Hepatic stellate cell (primary cell): ENCODE data around the gene EFCAB5.
"Not testable (repeated sequence)": the region's sequence is repeated elsewhere in the genome, so short reads cannot be mapped to it uniquely, and the experiment has no call there.

ENCODE experiments used
- DNase-seq: peaks from one replicate; pipeline ENCODE4 v3.0.0; 2011; ENCODE audit warnings: low spot score

The EFCAB5 gene

GRCh38 chr17:29941334-29941733 lies at the start of gene EFCAB5:
Gene EFCAB5, plus strand, starts transcription at chr17:29941634. Its CDS starts 163 bp downstream, at chr17:29941797.
- DNase-seq: no peak

GRCh38 chr17:29892201-29892600 lies 49.2 kb upstream of the EFCAB5 start:
- DNase-seq: no peak

GRCh38 chr17:29897136-29897535 lies 44.3 kb upstream of the EFCAB5 start:
- not testable (repeated sequence) for DNase-seq

- DNase-seq: no peak
These were observed 38.0 kb upstream of the EFCAB5 start for GRCh38 chr17:29903471-29903870.

- no peak for DNase-seq
These were observed 36.2 kb upstream of the EFCAB5 start for GRCh38 chr17:29905086-29905878.

GRCh38 chr17:29905879-29906167 lies 35.6 kb upstream of the EFCAB5 start:
- no peak for DNase-seq

- DNase-seq: no peak
These were observed 34.5 kb upstream of the EFCAB5 start for GRCh38 chr17:29906969-29907368.

GRCh38 chr17:29909236-29910003 lies 32.0 kb upstream of the EFCAB5 start:
- no peak for DNase-seq

GRCh38 chr17:29911641-29912177 lies 29.7 kb upstream of the EFCAB5 start:
- no peak for DNase-seq

GRCh38 chr17:29914819-29915537 lies 26.5 kb upstream of the EFCAB5 start:
- no peak for DNase-seq

- DNase-seq: no peak
These were observed 23.4 kb upstream of the EFCAB5 start for GRCh38 chr17:29918016-29918415.

- no peak for DNase-seq
These were observed 22.2 kb upstream of the EFCAB5 start for GRCh38 chr17:29918922-29919856.

GRCh38 chr17:29924786-29925185 lies 16.6 kb upstream of the EFCAB5 start:
- no peak for DNase-seq

GRCh38 chr17:29927546-29927945 lies 13.9 kb upstream of the EFCAB5 start:
- no peak for DNase-seq

GRCh38 chr17:29929006-29929532 lies 12.4 kb upstream of the EFCAB5 start:
- no peak for DNase-seq

- DNase-seq: peak; percentile 80
These were observed 11.7 kb upstream of the EFCAB5 start, which contains the start of gene SSH2 for GRCh38 chr17:29929533-29930408. Gene SSH2, minus strand, starts transcription at chr17:29930228. Its CDS starts 228 bp downstream, at chr17:29930000.

GRCh38 chr17:29930409-29931010 lies 10.9 kb upstream of the EFCAB5 start:
- no peak for DNase-seq

- DNase-seq: peak; percentile 44
These were observed 10.1 kb upstream of the EFCAB5 start for GRCh38 chr17:29931231-29931932.

- no peak for DNase-seq
These were observed 8.1 kb upstream of the EFCAB5 start for GRCh38 chr17:29933379-29933778.
